Coronary artery (tissue), 2 donors: ENCODE measurements around the gene HMGCS2.

Source experiments
- DNase-seq: peaks from one replicate; pipeline ENCODE4 v3.0.0-alpha.2; 2017; ENCODE audit warnings: low spot score
- H3K27ac ChIP-seq, 2 donors: fragments of 200-600 bp; sonication (generic); one replicate each; pipeline ENCODE4 v1.5.1; 2016 to 2019
- H3K4me3 ChIP-seq: fragments of 200-600 bp; sonication (generic); 2 replicates; pipeline ENCODE4 v1.5.1; 2016; ENCODE audit warnings: mild to moderate bottlenecking, moderate library complexity
- TF ChIP-seq, protein P1 (sequence below): fragments of 200-600 bp; sonication (generic); IDR thresholded peaks from one replicate; pipeline ENCODE4 v1.5.1; 2019; ENCODE audit warnings: antibody characterized with exemption

Gene HMGCS2

GRCh38 chr1:119724611-119725218 is 44.0 kb downstream of the HMGCS2 start:
- DNase-seq, result peak; percentile 50
- H3K27ac ChIP-seq, result no peak overlapping the region
- TF ChIP-seq, protein P1, sequence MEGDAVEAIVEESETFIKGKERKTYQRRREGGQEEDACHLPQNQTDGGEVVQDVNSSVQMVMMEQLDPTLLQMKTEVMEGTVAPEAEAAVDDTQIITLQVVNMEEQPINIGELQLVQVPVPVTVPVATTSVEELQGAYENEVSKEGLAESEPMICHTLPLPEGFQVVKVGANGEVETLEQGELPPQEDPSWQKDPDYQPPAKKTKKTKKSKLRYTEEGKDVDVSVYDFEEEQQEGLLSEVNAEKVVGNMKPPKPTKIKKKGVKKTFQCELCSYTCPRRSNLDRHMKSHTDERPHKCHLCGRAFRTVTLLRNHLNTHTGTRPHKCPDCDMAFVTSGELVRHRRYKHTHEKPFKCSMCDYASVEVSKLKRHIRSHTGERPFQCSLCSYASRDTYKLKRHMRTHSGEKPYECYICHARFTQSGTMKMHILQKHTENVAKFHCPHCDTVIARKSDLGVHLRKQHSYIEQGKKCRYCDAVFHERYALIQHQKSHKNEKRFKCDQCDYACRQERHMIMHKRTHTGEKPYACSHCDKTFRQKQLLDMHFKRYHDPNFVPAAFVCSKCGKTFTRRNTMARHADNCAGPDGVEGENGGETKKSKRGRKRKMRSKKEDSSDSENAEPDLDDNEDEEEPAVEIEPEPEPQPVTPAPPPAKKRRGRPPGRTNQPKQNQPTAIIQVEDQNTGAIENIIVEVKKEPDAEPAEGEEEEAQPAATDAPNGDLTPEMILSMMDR, result no peak
- no peak overlapping the region for H3K4me3 ChIP-seq

GRCh38 chr1:119721896-119722295 is 46.8 kb downstream of the HMGCS2 start:
- Histone ChIP-seq H3K4me3 (no peak overlapping the region), H3K27ac (no peak overlapping the region)
- peak; percentile 36 for DNase-seq
- TF ChIP-seq, protein P1, result no peak

GRCh38 chr1:119720866-119721440 is 47.8 kb downstream of the HMGCS2 start:
- TF ChIP-seq, protein P1, result no peak
- DNase-seq, result peak; percentile 33
- H3K4me3 ChIP-seq, result no peak overlapping the region
- H3K27ac ChIP-seq, result no peak overlapping the region

DNA sequence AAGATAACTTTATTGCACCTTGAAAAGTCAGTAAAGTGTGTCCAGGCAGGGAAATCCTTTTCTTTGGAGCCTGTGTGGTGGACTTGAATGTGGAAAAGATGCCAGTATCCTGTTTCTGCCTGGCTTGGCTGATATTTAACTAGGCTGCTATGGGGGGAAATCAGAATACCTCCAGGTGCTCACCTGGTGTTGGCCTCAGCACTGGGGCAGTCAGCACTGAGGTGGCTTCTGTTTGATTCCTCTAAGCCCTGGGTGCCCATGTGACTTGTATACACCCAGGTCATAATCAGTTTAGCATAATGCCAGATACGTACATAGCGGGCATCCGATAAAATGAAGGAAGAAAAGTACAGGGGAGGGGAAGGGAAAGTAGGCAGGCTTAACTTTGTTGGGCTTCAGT is 49.7 kb downstream of the HMGCS2 start:
- no peak overlapping the region for H3K27ac ChIP-seq
- no peak for DNase-seq
- H3K4me3 ChIP-seq, result no peak overlapping the region
- TF ChIP-seq, protein P1, result no peak

DNA sequence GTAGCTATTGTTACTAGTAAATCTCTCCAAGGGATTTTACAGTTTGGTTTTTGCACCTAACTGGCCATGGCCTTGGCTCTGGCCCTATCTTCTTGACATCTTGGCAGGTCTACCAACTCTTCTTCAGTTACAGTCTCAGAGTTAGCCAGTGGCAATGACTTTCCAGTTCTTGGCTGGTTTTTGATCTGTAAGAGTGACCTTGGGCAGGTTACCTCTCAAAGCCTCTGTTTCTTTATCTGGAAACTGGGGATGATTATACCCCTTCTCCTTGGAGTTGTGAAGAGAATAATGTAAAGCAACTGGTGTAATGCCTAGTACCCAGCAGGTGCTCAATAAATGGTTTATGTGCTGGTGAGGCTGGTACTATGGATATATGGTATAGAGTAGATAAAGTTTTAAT is 50.3 kb downstream of the HMGCS2 start:
- no peak for DNase-seq
- TF ChIP-seq, protein P1, result no peak
- H3K4me3 ChIP-seq, result no peak overlapping the region
- no peak overlapping the region for H3K27ac ChIP-seq

GRCh38 chr1:119715542-119715941 is 53.2 kb downstream of the HMGCS2 start:
- TF ChIP-seq, protein P1, result no peak
- Histone ChIP-seq H3K4me3 (no peak overlapping the region), H3K27ac (peak overlapping the region in 1 of 2 donors; percentile 32)
- peak; percentile 69 for DNase-seq

DNA sequence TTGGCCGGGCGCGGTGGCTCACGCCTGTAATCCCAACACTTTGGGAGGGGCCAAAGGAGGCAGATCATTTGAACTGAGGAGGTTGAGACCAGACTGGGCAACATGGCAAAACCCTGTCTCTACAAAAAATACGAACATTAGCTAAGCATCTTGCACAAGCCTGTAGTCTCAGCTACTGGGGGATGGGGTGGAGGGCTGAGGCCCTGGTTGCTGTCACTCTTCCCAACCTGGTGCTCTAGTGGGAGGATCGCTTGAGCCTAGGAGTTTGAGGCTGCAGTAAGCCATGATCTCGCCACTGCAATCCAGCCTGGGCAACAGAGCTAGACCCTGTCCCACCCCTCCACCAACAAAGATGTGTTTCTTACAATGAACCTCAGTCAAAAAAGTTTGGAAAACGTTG is 54.1 kb downstream of the HMGCS2 start:
- peak overlapping the region; percentile 88 to 89 for H3K27ac ChIP-seq
- H3K4me3 ChIP-seq, result peak overlapping the region; percentile 72
- peak; percentile 58 for DNase-seq
- TF ChIP-seq, protein P1, result no peak
